MM.1S (cell line): Measurements from ENCODE around the gene SLBP.

ENCODE experiments used
- DNase-seq: peaks from one replicate; pipeline ENCODE4 v3.0.0-alpha.2; 2015
- H2AFZ ChIP-seq: fragments of 300-600 bp; sonication (generic); 2 replicates; pipeline ENCODE4 v1.6.0; 2016; ENCODE audit warnings: antibody characterized with exemption, low read length
- H3F3A ChIP-seq: fragments of 300-600 bp; sonication (generic); 2 replicates; pipeline ENCODE4 v1.6.1; 2016; ENCODE audit warnings: mild to moderate bottlenecking, antibody characterized with exemption, low read length, moderate library complexity, mixed read lengths; ENCODE audit not compliant: insufficient read depth
- H3K27ac ChIP-seq: fragments of 300-600 bp; sonication (generic); 2 replicates; pipeline ENCODE4 v1.5.1; 2016; ENCODE audit warnings: mild to moderate bottlenecking, low read length
- H3K27me3 ChIP-seq: fragments of 300-600 bp; sonication (generic); replicated peaks from 2 replicates; pipeline ENCODE4 v1.6.0; 2016; ENCODE audit warnings: low read length; ENCODE audit not compliant: insufficient read depth
- H3K36me3 ChIP-seq: fragments of 300-600 bp; sonication (generic); replicated peaks from 2 replicates; pipeline ENCODE4 v1.6.1; 2016; ENCODE audit warnings: mild to moderate bottlenecking, low read length, mixed read lengths; ENCODE audit not compliant: insufficient read depth
- H3K4me1 ChIP-seq: fragments of 300-600 bp; sonication (generic); 2 replicates; pipeline ENCODE4 v1.6.1; 2016; ENCODE audit warnings: low read length, mixed read lengths
- H3K4me2 ChIP-seq: fragments of 300-600 bp; sonication (generic); 2 replicates; pipeline ENCODE4 v1.6.0; 2016; ENCODE audit warnings: low read depth, low read length
- H3K4me3 ChIP-seq: fragments of 300-600 bp; sonication (generic); 2 replicates; pipeline ENCODE4 v1.5.1; 2016; ENCODE audit warnings: low read length, mixed read lengths
- H3K79me2 ChIP-seq: fragments of 300-600 bp; sonication (generic); 2 replicates; pipeline ENCODE4 v1.6.1; 2016; ENCODE audit warnings: mixed run types, low read length, mixed read lengths
- H3K9ac ChIP-seq: fragments of 300-600 bp; sonication (generic); 2 replicates; pipeline ENCODE4 v1.6.1; 2016; ENCODE audit warnings: low read length, mixed read lengths
- H3K9me2 ChIP-seq: fragments of 300-600 bp; sonication (generic); replicated peaks from 2 replicates; pipeline ENCODE4 v1.6.1; 2016; ENCODE audit warnings: mild to moderate bottlenecking, low read length, mixed read lengths; ENCODE audit not compliant: insufficient read depth
- H3K9me3 ChIP-seq: fragments of 300-600 bp; sonication (generic); replicated peaks from 2 replicates; pipeline ENCODE4 v1.6.1; 2016; ENCODE audit warnings: mild to moderate bottlenecking, low read length, mixed read lengths; ENCODE audit not compliant: insufficient read depth
- H4K20me1 ChIP-seq: fragments of 300-600 bp; sonication (generic); 2 replicates; pipeline ENCODE4 v1.6.1; 2016; ENCODE audit warnings: mild to moderate bottlenecking, low read length, moderate library complexity, mixed read lengths; ENCODE audit not compliant: insufficient read depth
- EZH2 ChIP-seq: fragments of 300-600 bp; sonication (generic); optimal IDR thresholded peaks from 2 replicates; pipeline ENCODE3; 2017; ENCODE audit warnings: low read depth, mild to moderate bottlenecking, antibody characterized with exemption, low read length, mixed read lengths
- EZH2phosphoT487 ChIP-seq: fragments of 300-600 bp; sonication (generic); IDR thresholded peaks from 2 replicates; pipeline ENCODE4 v1.6.1; 2018; ENCODE audit warnings: antibody characterized with exemption, low read length
- TF ChIP-seq, protein P1 (sequence below): fragments of 300-600 bp; sonication (generic); IDR thresholded peaks from 2 replicates; pipeline ENCODE4 v1.5.1; 2016; ENCODE audit warnings: antibody characterized with exemption, low read length, mixed read lengths

The SLBP gene

DNA sequence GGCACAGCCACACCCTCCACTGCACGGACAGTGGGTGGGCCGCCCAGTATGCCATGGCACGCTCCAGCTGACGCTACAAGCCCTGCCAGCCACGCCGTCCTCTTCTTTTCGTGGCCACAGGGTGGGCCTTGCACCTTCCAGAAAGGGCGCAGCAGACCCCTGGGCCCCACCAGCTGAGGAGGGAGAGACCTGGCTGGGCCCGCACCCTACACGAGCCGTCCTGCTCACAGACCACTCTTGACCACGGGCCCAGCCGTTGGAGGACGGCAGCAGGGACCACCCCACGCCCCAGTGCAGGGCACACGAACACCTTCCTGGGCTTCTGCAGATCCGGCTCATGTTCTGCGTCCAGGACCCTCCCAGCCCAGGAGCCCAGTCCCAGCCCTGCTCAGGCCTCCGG, 55.1 kb downstream of the SLBP start:
- TF ChIP-seq, protein P1, sequence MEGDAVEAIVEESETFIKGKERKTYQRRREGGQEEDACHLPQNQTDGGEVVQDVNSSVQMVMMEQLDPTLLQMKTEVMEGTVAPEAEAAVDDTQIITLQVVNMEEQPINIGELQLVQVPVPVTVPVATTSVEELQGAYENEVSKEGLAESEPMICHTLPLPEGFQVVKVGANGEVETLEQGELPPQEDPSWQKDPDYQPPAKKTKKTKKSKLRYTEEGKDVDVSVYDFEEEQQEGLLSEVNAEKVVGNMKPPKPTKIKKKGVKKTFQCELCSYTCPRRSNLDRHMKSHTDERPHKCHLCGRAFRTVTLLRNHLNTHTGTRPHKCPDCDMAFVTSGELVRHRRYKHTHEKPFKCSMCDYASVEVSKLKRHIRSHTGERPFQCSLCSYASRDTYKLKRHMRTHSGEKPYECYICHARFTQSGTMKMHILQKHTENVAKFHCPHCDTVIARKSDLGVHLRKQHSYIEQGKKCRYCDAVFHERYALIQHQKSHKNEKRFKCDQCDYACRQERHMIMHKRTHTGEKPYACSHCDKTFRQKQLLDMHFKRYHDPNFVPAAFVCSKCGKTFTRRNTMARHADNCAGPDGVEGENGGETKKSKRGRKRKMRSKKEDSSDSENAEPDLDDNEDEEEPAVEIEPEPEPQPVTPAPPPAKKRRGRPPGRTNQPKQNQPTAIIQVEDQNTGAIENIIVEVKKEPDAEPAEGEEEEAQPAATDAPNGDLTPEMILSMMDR = no peak
- Histone ChIP-seq H3K27me3 (no peaks in the 10 kb centered on the region), H3K4me2 (no peak overlapping the region), H3K79me2 (no peaks in the 10 kb centered on the region), H3K9ac (no peak overlapping the region), H3K36me3 (no peaks in the 10 kb centered on the region), H3K9me2 (no peaks in the 10 kb centered on the region), H2AFZ (no peak overlapping the region), H3F3A (no peaks in the 10 kb centered on the region), H3K4me3 (no peak overlapping the region), H3K9me3 (no peaks in the 10 kb centered on the region), H4K20me1 (no peaks in the 10 kb centered on the region), H3K4me1 (no peaks in the 10 kb centered on the region), H3K27ac (no peak overlapping the region)
- DNase-seq = no peak

DNA sequence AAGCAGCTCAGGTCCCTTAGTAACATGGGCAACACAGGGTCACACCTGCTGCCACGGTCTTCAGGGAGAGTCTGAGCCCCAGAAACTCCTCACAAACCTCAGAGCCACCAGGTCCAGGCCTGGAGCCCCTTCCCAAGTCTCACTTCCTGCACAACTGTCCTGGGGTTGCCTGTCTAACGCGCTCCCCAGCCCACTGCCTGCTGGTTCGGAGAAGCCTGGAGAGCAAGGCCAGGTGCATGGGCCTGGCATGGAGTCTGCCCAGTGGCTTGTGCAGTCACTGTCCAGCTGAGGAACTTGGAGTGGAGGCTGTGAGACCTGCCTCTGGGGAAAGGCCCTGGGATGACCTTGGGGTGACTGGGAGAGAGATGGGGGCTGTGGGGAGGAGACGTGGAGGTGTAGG, 56.0 kb downstream of the SLBP start:
- no peak for DNase-seq
- H3K79me2 ChIP-seq = no peaks in the 10 kb centered on the region
- no peak overlapping the region for H2AFZ ChIP-seq
- H3K9me2 ChIP-seq = no peaks in the 10 kb centered on the region
- H3K36me3 ChIP-seq = no peaks in the 10 kb centered on the region
- no peak overlapping the region for H3K4me3 ChIP-seq
- H3K4me1 ChIP-seq = no peaks in the 10 kb centered on the region
- no peak overlapping the region for H3K27ac ChIP-seq
- no peaks in the 10 kb centered on the region for H3F3A ChIP-seq
- no peak overlapping the region for H3K4me2 ChIP-seq
- H3K9ac ChIP-seq = no peak overlapping the region
- H3K9me3 ChIP-seq = no peaks in the 10 kb centered on the region
- no peaks in the 10 kb centered on the region for H4K20me1 ChIP-seq
- TF ChIP-seq, protein P1 = no peak
- no peak for TF ChIP-seq EZH2
- TF ChIP-seq EZH2phosphoT487 = no peak
- H3K27me3 ChIP-seq = no peaks in the 10 kb centered on the region

- no peak overlapping the region for H3K9ac ChIP-seq
- H4K20me1 ChIP-seq = no peaks in the 10 kb centered on the region
- H3K4me1 ChIP-seq = no peaks in the 10 kb centered on the region
- no peaks in the 10 kb centered on the region for H3K9me2 ChIP-seq
- H3K4me3 ChIP-seq = no peak overlapping the region
- H3K9me3 ChIP-seq = no peaks in the 10 kb centered on the region
- no peak overlapping the region for H2AFZ ChIP-seq
- no peaks in the 10 kb centered on the region for H3K79me2 ChIP-seq
- no peak for DNase-seq
- H3F3A ChIP-seq = no peaks in the 10 kb centered on the region
- H3K4me2 ChIP-seq = no peak overlapping the region
- H3K27ac ChIP-seq = no peak overlapping the region
- H3K27me3 ChIP-seq = no peaks in the 10 kb centered on the region
- no peaks in the 10 kb centered on the region for H3K36me3 ChIP-seq
- TF ChIP-seq EZH2phosphoT487 (no peak), EZH2 (no peak)
- TF ChIP-seq, protein P1 = no peak
Measured at GRCh38 chr4:1655676-1656075, 56.4 kb downstream of the SLBP start.
